ENCODE data around the gene LRRC2.
"Not testable (repeated sequence)": the region's sequence is repeated elsewhere in the genome, so short reads cannot be mapped to it uniquely, and the experiment has no call there.

The LRRC2 gene

GRCh38 chr3:46496746-46497555 lies 69.2 kb downstream of the LRRC2 start:
- no peak for DNase-seq (ENCODE audit: low read depth)

GRCh38 chr3:46495901-46496456 lies 70.1 kb downstream of the LRRC2 start:
- peak; percentile 90 for DNase-seq (ENCODE audit: low read depth)

- DNase-seq (ENCODE audit: low read depth) = not testable (repeated sequence)
Observed at GRCh38 chr3:46494491-46494890, 71.6 kb downstream of the LRRC2 start.

- DNase-seq (ENCODE audit: low read depth) = no peak
Observed at GRCh38 chr3:46492890-46493547, 73.1 kb downstream of the LRRC2 start.

- no peak for DNase-seq (ENCODE audit: low read depth)
Observed at GRCh38 chr3:46491089-46492070, 74.7 kb downstream of the LRRC2 start.

- DNase-seq (ENCODE audit: low read depth) = peak; percentile 87
Observed at GRCh38 chr3:46490338-46491084, 75.6 kb downstream of the LRRC2 start.

GRCh38 chr3:46489875-46490274 lies 76.2 kb downstream of the LRRC2 start:
- DNase-seq (ENCODE audit: low read depth) = peak; percentile 98

- no peak for DNase-seq (ENCODE audit: low read depth)
Observed at GRCh38 chr3:46489381-46489780, 76.7 kb downstream of the LRRC2 start.

- DNase-seq (ENCODE audit: low read depth) = peak; percentile 81
Observed at GRCh38 chr3:46488735-46489361, 77.3 kb downstream of the LRRC2 start.

- DNase-seq (ENCODE audit: low read depth) = no peak
Observed at GRCh38 chr3:46485779-46486175, 80.3 kb downstream of the LRRC2 start.

- DNase-seq (ENCODE audit: low read depth) = no peak
Observed at GRCh38 chr3:46484911-46485778, 81.0 kb downstream of the LRRC2 start.

- no peak for DNase-seq (ENCODE audit: low read depth)
Observed at GRCh38 chr3:46484388-46484787, 81.7 kb downstream of the LRRC2 start.

GRCh38 chr3:46483825-46484224 lies 82.3 kb downstream of the LRRC2 start:
- DNase-seq (ENCODE audit: low read depth) = no peak

GRCh38 chr3:46482632-46483350 lies 83.3 kb downstream of the LRRC2 start:
- peak; percentile 43 for DNase-seq (ENCODE audit: low read depth)

GRCh38 chr3:46481636-46482035 lies 84.5 kb downstream of the LRRC2 start:
- no peak for DNase-seq (ENCODE audit: low read depth)

- no peak for DNase-seq (ENCODE audit: low read depth)
Observed at GRCh38 chr3:46480491-46481195, 85.5 kb downstream of the LRRC2 start.

- DNase-seq (ENCODE audit: low read depth) = no peak
Observed at GRCh38 chr3:46479696-46480095, 86.4 kb downstream of the LRRC2 start.

- DNase-seq (ENCODE audit: low read depth) = no peak
Observed at GRCh38 chr3:46479021-46479420, 87.1 kb downstream of the LRRC2 start.
